Inferior parietal cortex (tissue), 1 donor: ENCODE results near the gene SDR42E1.

Experiments used
- DNase-seq: peaks from one replicate; pipeline ENCODE4 v3.0.0-alpha.2; 2016; ENCODE audit errors: extremely low spot score

SDR42E1 gene

GRCh38 chr16:81939164-81940056, 71.9 kb downstream of the SDR42E1 start:
- DNase-seq: no peak
